Body of pancreas (tissue), 4 donors: Measurements from ENCODE around the gene TAGAP. TPM values are rescaled to one million over a fixed set of nuclear protein-coding genes. Genes with fewer than 3 reads are reported as not detected.

ENCODE experiments used
- ATAC-seq: fragments of 150-250 bp; one replicate; pipeline ENCODE4 v1.9.1; 2016
- DNase-seq, 4 donors: peaks; one replicate each; pipeline ENCODE4 v3.0.0-alpha.2; 2019
- H3K27ac ChIP-seq, 4 donors: fragments of 200-600 bp; sonication (generic); 1 replicate in 3 of 4; 2 replicates in 1 of 4; pipeline versions ENCODE4 v1.5.1 to v1.6.1; 2016 to 2019; ENCODE audit warnings: mild to moderate bottlenecking in 1 of 4, mixed read lengths in 1 of 4, moderate library complexity in 1 of 4
- H3K27me3 ChIP-seq, 2 donors: fragments of 200-600 bp; sonication (generic); one replicate each; pipeline ENCODE4 v1.6.0; 2016; ENCODE audit warnings: mild to moderate bottlenecking in 1 of 2
- H3K36me3 ChIP-seq, 2 donors: fragments of 200-600 bp; sonication (generic); replicated peaks in 1 of 2; 2 replicates each; pipeline ENCODE4 v1.5.1; 2016; ENCODE audit warnings: low read depth in 2 of 2; ENCODE audit not compliant: insufficient read depth in 1 of 2
- H3K4me1 ChIP-seq: fragments of 200-600 bp; sonication (generic); one replicate; pipeline ENCODE4 v1.6.0; 2016
- H3K4me3 ChIP-seq, 2 donors: fragments of 200-600 bp; sonication (generic); 1 replicate in 1 of 2; 2 replicates in 1 of 2; pipeline ENCODE4 v1.5.1; 2016 to 2019
- H3K9me3 ChIP-seq, 3 donors: fragments of 200-600 bp; sonication (generic); 1 replicate in 2 of 3; 2 replicates in 1 of 3; pipeline ENCODE4 v1.5.1; 2016
- CTCF ChIP-seq, 7 experiments: fragments of 450-650 bp in 4 of 7; fragments of 200-600 bp in 3 of 7; sonication (generic) in 3 of 7; IDR thresholded peaks; one replicate each; pipeline ENCODE4 v1.5.1; 2016 to 2019; ENCODE audit warnings: antibody characterized with exemption in 7 of 7
- POLR2A ChIP-seq, 3 donors: fragments of 450-650 bp; IDR thresholded peaks; one replicate each; pipeline ENCODE4 v1.6.1; 2016; ENCODE audit warnings: antibody characterized with exemption in 3 of 3, mild to moderate bottlenecking in 2 of 3
- WGBS, 2 donors: methylation state at CpG; one replicate each; pipeline ENCODE4 v1.1.5; 2017; 5-methylcytosine and 5-hydroxymethylcytosine counted together
- intact Hi-C: fragments of 100-400 bp; cut with DNase I; formaldehyde crosslinking; loops from one replicate; pipeline ENCODE4 v1.15.1; 2023
- total RNA-seq, 2 donors: library from RNA; depleted of rRNA; stranded (reverse); fragments of >200 nt; gene quantifications; one replicate each; pipeline ENCODE4 v1.1.0, GENCODE V29; 2016

The TAGAP gene
- total RNA-seq, 2 donors from 2014 or later: 0.99 to 2.3 TPM

- Histone ChIP-seq H3K9me3 (no peaks in the 10 kb centered on the region), H3K27me3 (no peaks in the 10 kb centered on the region), H3K27ac (no peak overlapping the region), H3K36me3 (no peaks in the 10 kb centered on the region), H3K4me1 (no peaks in the 10 kb centered on the region), H3K4me3 (no peak overlapping the region)
- 65 to 81% methylated on average over 12 of the region's 12 CpGs for WGBS, 2 donors
- DNase-seq (no peak), ATAC-seq (no peak)
- intact Hi-C loops: no loop called here
- TF ChIP-seq POLR2A (IDR thresholded peaks at IDR 0.05) (no peak), CTCF (IDR thresholded peaks at IDR 0.05) (no peak)
Measured at GRCh38 chr6:159053781-159054398, 9.1 kb upstream of the TAGAP start.

DNA sequence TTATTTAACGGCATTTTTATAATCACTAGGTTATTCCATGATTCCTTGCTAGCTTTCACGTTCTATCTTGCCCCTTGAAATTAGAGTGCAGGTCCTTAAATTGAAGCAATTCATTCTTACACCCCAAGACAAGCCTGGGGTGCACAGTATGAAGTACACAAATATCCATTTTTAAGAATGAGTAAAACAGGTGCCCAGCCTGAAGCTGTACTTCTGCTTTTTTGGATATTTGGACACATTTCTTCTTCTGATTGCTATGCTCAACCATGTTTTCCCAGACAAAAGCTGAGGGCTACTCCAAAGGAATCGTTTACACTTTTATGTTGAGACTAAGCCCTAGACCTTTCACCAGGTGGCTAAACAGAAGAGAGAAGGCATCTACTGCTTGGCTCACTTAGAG lies 7.9 kb upstream of the TAGAP start:
- H3K9me3 ChIP-seq: no peaks in the 10 kb centered on the region
- no peak for TF ChIP-seq CTCF (IDR thresholded peaks at IDR 0.05)
- ATAC-seq (no peak), DNase-seq (no peak)
- no peak overlapping the region for H3K27ac ChIP-seq
- no peaks in the 10 kb centered on the region for H3K36me3 ChIP-seq
- no peak overlapping the region for H3K4me3 ChIP-seq
- intact Hi-C loops: no loop called here
- 45 to 54% methylated on average over 3 of the region's 3 CpGs for WGBS, 2 donors
- no peaks in the 10 kb centered on the region for H3K4me1 ChIP-seq
- no peaks in the 10 kb centered on the region for H3K27me3 ChIP-seq

DNA sequence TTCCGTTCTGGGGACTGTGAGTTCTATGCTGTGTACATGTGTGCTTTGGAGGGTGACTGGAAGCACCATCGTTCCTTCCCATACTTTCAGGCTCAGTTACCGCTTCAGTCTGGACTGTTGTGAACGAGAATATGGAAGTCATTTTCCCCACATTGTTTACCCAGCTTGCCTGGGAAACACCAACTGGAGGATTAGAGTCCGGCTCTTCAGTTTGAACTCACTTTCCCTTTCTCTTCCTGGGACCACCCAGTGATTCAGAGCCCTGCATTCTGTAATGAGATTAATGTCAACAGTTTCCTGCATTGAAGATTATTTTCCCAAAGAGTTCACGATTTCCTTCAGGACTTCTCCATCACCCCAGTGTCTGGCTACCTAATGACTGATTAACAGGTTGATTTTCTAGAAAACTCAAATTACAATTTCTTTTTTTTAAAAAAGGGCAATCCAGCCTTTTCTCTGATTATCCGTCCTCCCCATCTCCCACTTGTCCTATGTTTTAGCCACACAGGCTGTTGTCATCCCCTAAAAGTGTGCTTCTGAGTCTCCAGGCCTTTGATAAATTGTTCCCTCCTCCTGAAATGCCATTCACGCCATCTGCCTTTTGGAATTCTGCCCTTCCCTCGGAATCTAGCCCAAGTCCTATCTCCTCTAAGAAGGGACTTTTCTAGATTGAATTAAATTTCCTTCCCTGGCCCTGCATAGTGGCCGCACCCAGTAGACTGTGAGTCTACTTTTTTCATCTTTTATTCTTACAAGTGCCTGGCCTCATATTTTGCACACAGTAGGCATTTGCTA lies 3.3 kb upstream of the TAGAP start:
- H3K4me3 ChIP-seq: no peak overlapping the region
- H3K4me1 ChIP-seq: no peaks in the 10 kb centered on the region
- H3K27me3 ChIP-seq: no peaks in the 10 kb centered on the region
- TF ChIP-seq POLR2A (IDR thresholded peaks at IDR 0.05) (no peak), CTCF (IDR thresholded peaks at IDR 0.05) (no peak)
- ATAC-seq (no peak), DNase-seq (no peak)
- H3K36me3 ChIP-seq: no peaks in the 10 kb centered on the region
- no peak overlapping the region for H3K27ac ChIP-seq
- intact Hi-C loops: no loop called here
- WGBS, 2 donors: 54 to 60% methylated on average over 10 of the region's 10 CpGs
- H3K9me3 ChIP-seq: no peaks in the 10 kb centered on the region

GRCh38 chr6:159045801-159046200 lies 1.0 kb upstream of the TAGAP start:
- intact Hi-C loops: no loop called here
- ATAC-seq: no peak

More at GRCh38 chr6:159045801-159046200, 1.0 kb upstream of the TAGAP start:
- 60 to 65% methylated on average over 7 of the region's 7 CpGs for WGBS, 2 donors
- TF ChIP-seq CTCF (IDR thresholded peaks at IDR 0.05) (no peak), POLR2A (IDR thresholded peaks at IDR 0.05) (no peak)
- no peaks in the 10 kb centered on the region for H3K36me3 ChIP-seq
- no peak overlapping the region for H3K4me3 ChIP-seq
- H3K27me3 ChIP-seq: no peaks in the 10 kb centered on the region
- no peak for DNase-seq
- no peaks in the 10 kb centered on the region for H3K9me3 ChIP-seq
- peaks cover 12% of the 10 kb centered on the region for H3K4me1 ChIP-seq
- H3K27ac ChIP-seq: no peak overlapping the region
